H1 (cell line): Measurements from ENCODE around the gene INTU. TPM values are rescaled to one million over a fixed set of nuclear protein-coding genes. Genes with fewer than 3 reads are reported as not detected.

Source experiments
- ASH2L ChIP-seq: fragments of 200-600, 300-600 bp; sonication (generic); IDR thresholded peaks from one replicate; pipeline ENCODE4 v1.7.1; 2017; ENCODE audit warnings: low read length
- CEBPB ChIP-seq: IDR thresholded peaks from 2 replicates; pipeline ENCODE4 v1.6.1; 2012; ENCODE audit warnings: low read depth, low read length
- CREB1 ChIP-seq: IDR thresholded peaks from 2 replicates; pipeline ENCODE4 v1.6.1; 2012; ENCODE audit warnings: inconsistent platforms
- PHF8 ChIP-seq: fragments of 200-600 bp; sonication (generic); conservative IDR thresholded peaks from 2 replicates; pipeline ENCODE4 v1.7.1; 2012; ENCODE audit warnings: low read depth, mild to moderate bottlenecking, inconsistent platforms, low read length, moderate library complexity
- ZNF274 ChIP-seq: IDR thresholded peaks from 2 replicates; pipeline ENCODE4 v1.7.0; 2012; ENCODE audit warnings: low read length, borderline replicate concordance; ENCODE audit errors: extremely low read depth
- polyA plus RNA-seq, 7 experiments: library from polyadenylated mRNA; depleted of rRNA in 3 of 7; stranded (reverse) in 5 of 7; unstranded in 2 of 7; fragments of >200 nt in 5 of 7; fragments of 200-250 nt in 2 of 7; gene quantifications; 1 replicate in 5 of 7; 2 replicates in 1 of 7; 4 replicates in 1 of 7; pipeline versions ENCODE4 v1.2.1 to v1.2.3, GENCODE V29; 2011 to 2013; ENCODE audit warnings: missing spikeins in 2 of 7, mixed read lengths in 2 of 7
- total RNA-seq: library from RNA; stranded (reverse); fragmentation: NEBNext Ultra II Directional; extraction: Animal tissue kit (Norgen Biotek cat#: 25700); gene quantifications from 2 replicates; pipeline ENCODE4 v1.2.1, GENCODE V29; 2021

The INTU gene
- total and polyA plus RNA-seq, 2 of the 8 experiments (the other 6 are each of a cell fraction or from before 2014, with no cell fraction given): 6.0 to 15.1 TPM

DNA sequence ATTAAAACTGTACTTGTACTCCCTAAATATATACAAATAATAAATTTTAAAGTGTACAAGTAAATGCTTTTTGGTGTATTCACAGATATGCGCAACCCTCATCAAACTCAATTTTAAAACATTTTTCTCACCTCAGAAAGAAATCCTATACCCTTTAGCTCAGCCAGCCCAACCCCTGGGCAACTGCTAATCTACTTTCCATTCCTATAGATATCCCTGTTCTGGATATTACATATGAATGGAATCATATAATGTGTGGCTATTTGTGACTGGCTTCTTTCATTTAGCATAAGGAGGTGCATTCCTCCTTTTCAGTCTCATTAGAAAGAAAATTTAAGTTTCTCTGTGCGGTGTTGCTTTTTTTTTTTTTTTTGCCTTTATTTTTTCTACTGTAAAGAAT is 39.4 kb downstream of the INTU start (continued):
- no peak for TF ChIP-seq ASH2L
- TF ChIP-seq ZNF274: no peak
- no peak for TF ChIP-seq CREB1
- no peak for TF ChIP-seq CEBPB
- no peak for TF ChIP-seq PHF8
